GM21423 (cell line): ENCODE results near the gene NCOA6.

Source experiments
- ATAC-seq: cut with Tn5 transposase; IDR thresholded peaks from one replicate; pipeline ENCODE4 v1.9.1; 2021; ENCODE audit warnings: mild to moderate bottlenecking, moderate library complexity; ENCODE audit not compliant: unreplicated experiment

NCOA6 gene

GRCh38 chr20:34825530-34826362 is at the start of gene NCOA6:
Gene NCOA6 (minus strand): TSS chr20:34825651. CDS start chr20:34782355, 43,296 bp downstream.
- ATAC-seq: peak; percentile 51

GRCh38 chr20:34874094-34874654 is 48.7 kb upstream of the NCOA6 start:
- ATAC-seq: no peak

GRCh38 chr20:34873583-34874093 is 48.2 kb upstream of the NCOA6 start:
- no peak for ATAC-seq

- no peak for ATAC-seq
Observed at GRCh38 chr20:34872622-34873224, 47.3 kb upstream of the NCOA6 start, which contains the start of gene GGT7. Gene GGT7 (minus strand): TSS chr20:34872856. CDS start chr20:34872815, 41 bp downstream.

- ATAC-seq: no peak
Observed at GRCh38 chr20:34871966-34872621, 46.6 kb upstream of the NCOA6 start.

- ATAC-seq: no peak
Observed at GRCh38 chr20:34871320-34871926, 46.0 kb upstream of the NCOA6 start.

GRCh38 chr20:34864216-34864615 is 38.8 kb upstream of the NCOA6 start:
- no peak for ATAC-seq

GRCh38 chr20:34863421-34863965 is 38.0 kb upstream of the NCOA6 start:
- ATAC-seq: no peak

GRCh38 chr20:34862724-34863123 is 37.3 kb upstream of the NCOA6 start:
- no peak for ATAC-seq

GRCh38 chr20:34861386-34862084 is 36.1 kb upstream of the NCOA6 start:
- ATAC-seq: no peak

- ATAC-seq: no peak
Observed at GRCh38 chr20:34859826-34860545, 34.5 kb upstream of the NCOA6 start.

- no peak for ATAC-seq
Observed at GRCh38 chr20:34859367-34859766, 33.9 kb upstream of the NCOA6 start.

GRCh38 chr20:34852298-34852697 is 26.8 kb upstream of the NCOA6 start:
- no peak for ATAC-seq

GRCh38 chr20:34850969-34851368 is 25.5 kb upstream of the NCOA6 start:
- ATAC-seq: no peak

- no peak for ATAC-seq
Observed at GRCh38 chr20:34849778-34850177, 24.3 kb upstream of the NCOA6 start.

GRCh38 chr20:34848597-34848996 is 23.1 kb upstream of the NCOA6 start:
- no peak for ATAC-seq

GRCh38 chr20:34843421-34843820 is 18.0 kb upstream of the NCOA6 start:
- no peak for ATAC-seq

- no peak for ATAC-seq
Observed at GRCh38 chr20:34842143-34842542, 16.7 kb upstream of the NCOA6 start.

- ATAC-seq: no peak
Observed at GRCh38 chr20:34834459-34834893, 9.0 kb upstream of the NCOA6 start.
